H1 (cell line): ENCODE results near the gene TCF7L2. TPM values are rescaled to one million over a fixed set of nuclear protein-coding genes. Genes with fewer than 3 reads are reported as not detected.

ENCODE experiments used
- CTCF ChIA-PET: fragments of 300-600 bp; sonication (Branson Sonifier 250); formaldehyde crosslinking; loops from one replicate; lab custom pipeline; 2021; ENCODE audit not compliant: partially characterized antibody; lab: Charles Lee
- POLR2A ChIA-PET: fragments of 300-600 bp; sonication (Branson Sonifier 250); formaldehyde crosslinking; loops from one replicate; lab custom pipeline; 2021; ENCODE audit warnings: inconsistent platforms; ENCODE audit not compliant: partially characterized antibody; lab: Charles Lee
- DNase-seq, 2 experiments: peaks; one replicate each; pipeline versions ENCODE4 v3.0.0 to v3.0.0-alpha.2; 2010 to 2022; ENCODE audit warnings: low spot score in 2 of 2, low read depth in 1 of 2, mixed read lengths in 1 of 2
- FAIRE-seq: peaks from 2 replicates; lab custom pipeline; 2011; peaks lifted over from hg19 to GRCh38; lab: Jason Lieb, UNC
- H2AFZ ChIP-seq: 2 replicates; pipeline ENCODE4 v1.8.1; 2012; ENCODE audit warnings: low read length, inconsistent platforms
- H2AK5ac ChIP-seq: 2 replicates; pipeline ENCODE4 v1.6.1; 2013; ENCODE audit warnings: low read depth, low read length
- H2BK120ac ChIP-seq: replicated peaks from 2 replicates; pipeline ENCODE3; 2013; ENCODE audit warnings: low read depth, low read length, inconsistent platforms
- H2BK12ac ChIP-seq: 2 replicates; pipeline ENCODE4 v1.6.1; 2013; ENCODE audit warnings: low read depth, low read length
- H2BK15ac ChIP-seq: 2 replicates; pipeline ENCODE4 v1.6.1; 2013; ENCODE audit warnings: low read length
- H2BK20ac ChIP-seq: 2 replicates; pipeline ENCODE4 v1.6.1; 2013; ENCODE audit warnings: low read length
- H2BK5ac ChIP-seq: 2 replicates; pipeline ENCODE4 v1.6.1; 2013; ENCODE audit warnings: low read depth, low read length
- H3K14ac ChIP-seq: 2 replicates; pipeline ENCODE4 v1.6.1; 2013; ENCODE audit warnings: inconsistent platforms; ENCODE audit not compliant: insufficient read length
- H3K18ac ChIP-seq: 2 replicates; pipeline ENCODE4 v1.6.1; 2013; ENCODE audit warnings: low read length; ENCODE audit errors: extremely low read depth
- H3K23ac ChIP-seq: 2 replicates; pipeline ENCODE4 v1.6.1; 2013; ENCODE audit warnings: inconsistent platforms; ENCODE audit not compliant: insufficient read length
- H3K23me2 ChIP-seq: 2 replicates; pipeline ENCODE4 v1.6.1; 2013; ENCODE audit warnings: low read depth, low read length
- H3K27ac ChIP-seq: 2 replicates; pipeline ENCODE4 v1.6.1; 2011; ENCODE audit warnings: low read depth, low read length, inconsistent platforms
- H3K27me3 ChIP-seq, 4 experiments: replicated peaks in 1 of 4; 1 replicate in 1 of 4; 2 replicates in 3 of 4; pipeline versions ENCODE4 v1.6.1 to v1.8.1; 2011 to 2013; ENCODE audit warnings: low read length in 3 of 4, mild to moderate bottlenecking in 3 of 4, inconsistent platforms in 2 of 4, mixed read lengths in 2 of 4, moderate library complexity in 1 of 4; ENCODE audit not compliant: control insufficient read depth in 3 of 4, insufficient read depth in 3 of 4; ENCODE audit errors: extremely low read depth in 1 of 4
- H3K36me3 ChIP-seq, 4 experiments: 2 replicates each; pipeline versions ENCODE4 v1.6.1 to v1.8.1; 2011 to 2013; ENCODE audit warnings: mild to moderate bottlenecking in 4 of 4, low read length in 3 of 4, moderate library complexity in 2 of 4, control low read depth in 1 of 4, inconsistent platforms in 1 of 4; ENCODE audit not compliant: insufficient read depth in 4 of 4, control insufficient read depth in 2 of 4
- H3K4ac ChIP-seq: replicated peaks from 2 replicates; pipeline ENCODE3; 2013; ENCODE audit warnings: low read length, low read depth, mixed read lengths, inconsistent platforms; ENCODE audit not compliant: insufficient read length
- H3K4me1 ChIP-seq, 4 experiments: replicated peaks in 1 of 4; 1 replicate in 1 of 4; 2 replicates in 3 of 4; pipeline versions ENCODE4 v1.6.1 to v1.8.1; 2011 to 2013; ENCODE audit warnings: low read length in 3 of 4, inconsistent platforms in 2 of 4, mixed read lengths in 1 of 4; ENCODE audit not compliant: insufficient read depth in 4 of 4, control insufficient read depth in 3 of 4
- H3K4me2 ChIP-seq, 2 experiments: 2 replicates each; pipeline versions ENCODE4 v1.6.1 to v1.8.1; 2011 to 2013; ENCODE audit warnings: low read depth in 2 of 2, low read length in 2 of 2, control low read depth in 1 of 2, inconsistent platforms in 1 of 2, mild to moderate bottlenecking in 1 of 2; ENCODE audit not compliant: insufficient read depth in 1 of 2
- H3K4me3 ChIP-seq, 4 experiments: fragments of 200-600, 300-600 bp in 1 of 4; sonication (generic), shearing (Covaris generic), sonication (Bioruptor Twin) in 1 of 4; 2 replicates each; pipeline versions ENCODE4 v1.5.1 to v1.8.1; 2011 to 2016; ENCODE audit warnings: low read length in 4 of 4, low read depth in 3 of 4, control low read depth in 2 of 4, inconsistent platforms in 2 of 4, mild to moderate bottlenecking in 2 of 4, mixed read lengths in 1 of 4, moderate library complexity in 1 of 4; ENCODE audit not compliant: insufficient read depth in 2 of 4; ENCODE audit errors: extremely low read depth in 1 of 4
- H3K56ac ChIP-seq: replicated peaks from 2 replicates; pipeline ENCODE3; 2013; ENCODE audit warnings: low read depth, mild to moderate bottlenecking, mixed read lengths, low read length, inconsistent platforms; ENCODE audit not compliant: insufficient read length
- H3K79me1 ChIP-seq: 2 replicates; pipeline ENCODE4 v1.6.1; 2013; ENCODE audit warnings: low read depth, low read length, control low read depth
- H3K79me2 ChIP-seq, 2 experiments: 2 replicates each; pipeline versions ENCODE4 v1.6.1 to v1.8.1; 2012 to 2013; ENCODE audit warnings: low read length in 2 of 2, mild to moderate bottlenecking in 2 of 2, inconsistent platforms in 1 of 2; ENCODE audit not compliant: insufficient read depth in 2 of 2, control insufficient read depth in 1 of 2
- H3K9ac ChIP-seq, 4 experiments: replicated peaks in 1 of 4; 1 replicate in 1 of 4; 2 replicates in 3 of 4; pipeline versions ENCODE4 v1.6.1 to v1.8.1; 2011 to 2013; ENCODE audit warnings: low read depth in 3 of 4, low read length in 3 of 4, control low read depth in 2 of 4, mild to moderate bottlenecking in 2 of 4, moderate library complexity in 2 of 4, inconsistent platforms in 1 of 4; ENCODE audit errors: extremely low read depth in 1 of 4
- H3K9me3 ChIP-seq, 2 experiments: 2 replicates each; pipeline versions ENCODE4 v1.6.1 to v1.8.1; 2012 to 2013; ENCODE audit warnings: mild to moderate bottlenecking in 2 of 2, moderate library complexity in 2 of 2, control low read depth in 1 of 2, inconsistent platforms in 1 of 2, low read depth in 1 of 2, low read length in 1 of 2, mixed read lengths in 1 of 2; ENCODE audit not compliant: insufficient read depth in 2 of 2
- H4K20me1 ChIP-seq, 2 experiments: replicated peaks in 1 of 2; 2 replicates each; pipeline versions ENCODE3 to v1.8.1; 2011 to 2013; ENCODE audit warnings: inconsistent platforms in 2 of 2, low read length in 2 of 2, mild to moderate bottlenecking in 1 of 2; ENCODE audit not compliant: insufficient read depth in 2 of 2, control insufficient read depth in 1 of 2
- H4K5ac ChIP-seq: 2 replicates; pipeline ENCODE4 v1.6.1; 2013; ENCODE audit warnings: low read length, low read depth, mixed read lengths, inconsistent platforms; ENCODE audit not compliant: insufficient read length
- H4K8ac ChIP-seq: 2 replicates; pipeline ENCODE4 v1.8.0; 2013; ENCODE audit warnings: mild to moderate bottlenecking, moderate library complexity, low read length, inconsistent platforms; ENCODE audit not compliant: insufficient read depth; ENCODE audit errors: extremely low read depth
- H4K91ac ChIP-seq: replicated peaks from 2 replicates; pipeline ENCODE3; 2013; ENCODE audit warnings: low read length, mixed read lengths, inconsistent platforms; ENCODE audit not compliant: insufficient read length
- BCL11A ChIP-seq, 2 experiments: IDR thresholded peaks; one replicate each; pipeline ENCODE4 v1.6.1; 2011; ENCODE audit warnings: low read depth in 2 of 2, low read length in 2 of 2, mild to moderate bottlenecking in 2 of 2
- CREB1 ChIP-seq: IDR thresholded peaks from 2 replicates; pipeline ENCODE4 v1.6.1; 2012; ENCODE audit warnings: inconsistent platforms
- CTBP2 ChIP-seq: IDR thresholded peaks from 2 replicates; pipeline ENCODE4 v1.7.0; 2011; ENCODE audit warnings: borderline replicate concordance, mild to moderate bottlenecking, moderate library complexity, mixed read lengths, low read length; ENCODE audit not compliant: insufficient read depth, insufficient read length
- E2F6 ChIP-seq: IDR thresholded peaks from 2 replicates; pipeline ENCODE4 v1.6.1; 2012; ENCODE audit warnings: inconsistent platforms
- EGR1 ChIP-seq: IDR thresholded peaks from 2 replicates; pipeline ENCODE4 v1.6.1; 2011; ENCODE audit warnings: low read depth, low read length, borderline replicate concordance
- GTF2F1 ChIP-seq: IDR thresholded peaks from 2 replicates; pipeline ENCODE4 v1.6.1; 2012; ENCODE audit warnings: low read depth, low read length, improper control_type of control experiment, borderline replicate concordance
- KDM1A ChIP-seq: fragments of 200-600, 300-600 bp; sonication (generic); IDR thresholded peaks from 2 replicates; pipeline ENCODE4 v1.7.1; 2016; ENCODE audit warnings: mild to moderate bottlenecking, low read length, borderline replicate concordance
- KDM5A ChIP-seq: fragments of 200-600 bp; IDR thresholded peaks from 2 replicates; pipeline ENCODE4 v1.7.1; 2012; ENCODE audit warnings: mild to moderate bottlenecking, low read length, inconsistent platforms, mixed read lengths
- POU5F1 ChIP-seq: IDR thresholded peaks from 2 replicates; pipeline ENCODE4 v1.6.1; 2011; ENCODE audit warnings: low read depth, mild to moderate bottlenecking, low read length, moderate library complexity
- RAD21 ChIP-seq, 2 experiments: IDR thresholded peaks in 1 of 2; conservative IDR thresholded peaks in 1 of 2; 2 replicates each; pipeline ENCODE4 v1.6.1; 2011; ENCODE audit warnings: low read depth in 2 of 2, low read length in 2 of 2, improper control_type of control experiment in 1 of 2, inconsistent platforms in 1 of 2, mild to moderate bottlenecking in 1 of 2, moderate library complexity in 1 of 2
- RBBP5 ChIP-seq: IDR thresholded peaks from 2 replicates; pipeline ENCODE4 v1.7.1; 2012; ENCODE audit warnings: low read depth, mild to moderate bottlenecking, inconsistent platforms, low read length, moderate library complexity, borderline replicate concordance
- SP1 ChIP-seq: IDR thresholded peaks from 2 replicates; pipeline ENCODE4 v1.6.1; 2011; ENCODE audit warnings: low read depth, low read length
- SUZ12 ChIP-seq: fragments of 200-600 bp; sonication (generic); IDR thresholded peaks from 2 replicates; pipeline ENCODE4 v1.6.1; 2012; ENCODE audit warnings: mild to moderate bottlenecking, inconsistent platforms, low read length, moderate library complexity, mixed read lengths
- WGBS, 2 experiments: shearing (Covaris generic) in 1 of 2; methylation state at CpG; one replicate each; pipeline versions ENCODE4 v1.1.6 to v1.1.7; 2013 to 2015; ENCODE audit warnings: low lambda C conversion rate in 2 of 2, mixed read lengths in 2 of 2, inconsistent platforms in 1 of 2, low coverage in 1 of 2, missing lambda C conversion rate in 1 of 2; ENCODE audit not compliant: insufficient replicate concordance in 2 of 2, insufficient coverage in 1 of 2, insufficient read length in 1 of 2; ENCODE audit errors: extremely low coverage in 1 of 2, missing lambda C conversion rate in 1 of 2; 5-methylcytosine and 5-hydroxymethylcytosine counted together
- polyA plus RNA-seq, 7 experiments: library from polyadenylated mRNA; depleted of rRNA in 3 of 7; stranded (reverse) in 5 of 7; unstranded in 2 of 7; fragments of >200 nt in 5 of 7; fragments of 200-250 nt in 2 of 7; gene quantifications; 1 replicate in 5 of 7; 2 replicates in 1 of 7; 4 replicates in 1 of 7; pipeline versions ENCODE4 v1.2.1 to v1.2.3, GENCODE V29; 2011 to 2013; ENCODE audit warnings: missing spikeins in 2 of 7, mixed read lengths in 2 of 7
- total RNA-seq: library from RNA; stranded (reverse); fragmentation: NEBNext Ultra II Directional; extraction: Animal tissue kit (Norgen Biotek cat#: 25700); gene quantifications from 2 replicates; pipeline ENCODE4 v1.2.1, GENCODE V29; 2021

The TCF7L2 gene
- total and polyA plus RNA-seq, 2 of the 8 experiments (the other 6 are each of a cell fraction or from before 2014, with no cell fraction given): 33.9 to 67.3 TPM

DNA sequence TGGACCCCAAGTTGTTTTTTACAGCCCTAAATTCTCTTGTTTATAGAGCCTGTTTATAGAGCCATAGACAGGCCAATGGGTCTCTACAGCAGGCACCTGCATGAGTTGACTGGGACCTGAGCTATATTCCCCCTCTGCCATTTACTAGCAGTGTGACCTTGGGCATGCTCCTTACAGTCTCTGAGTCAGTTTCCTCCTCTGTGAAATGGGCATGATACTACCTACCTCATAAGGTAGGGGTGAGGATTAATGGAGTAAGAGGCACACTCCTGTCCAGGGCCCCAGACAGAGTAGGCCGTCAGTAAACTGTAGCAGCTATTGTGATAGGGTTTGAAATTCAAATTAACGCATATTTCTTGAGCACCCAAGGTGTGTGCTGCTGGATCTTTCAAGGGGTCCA, 138.1 kb downstream of the TCF7L2 start:
- Histone ChIP-seq H3K23ac (no peak overlapping the region), H3K79me2 (peaks cover 8 to 91% of the 10 kb centered on the region in 2 experiments; a peak in 3 of 4 replicates), H3K27ac (no peak overlapping the region), H4K91ac (no peak overlapping the region), H4K5ac (no peak overlapping the region), H3K23me2 (no peaks in the 10 kb centered on the region), H2BK15ac (no peak overlapping the region), H3K27me3 (no peaks in the 10 kb centered on the region), H2BK20ac (no peak overlapping the region), H4K20me1 (peaks cover 1 to 7% of the 10 kb centered on the region in 2 experiments), H3K79me1 (peaks cover 7% of the 10 kb centered on the region), H2AFZ (no peak overlapping the region), H3K4ac (no peak overlapping the region), H2BK5ac (no peak overlapping the region), H3K4me3 (no peak overlapping the region), H3K9me3 (no peaks in the 10 kb centered on the region), H2BK120ac (no peak overlapping the region), H3K56ac (no peak overlapping the region), H2BK12ac (no peak overlapping the region), H4K8ac (no peak overlapping the region), H2AK5ac (no peak overlapping the region), H3K18ac (no peak overlapping the region), H3K9ac (no peak overlapping the region), H3K14ac (no peak overlapping the region), H3K36me3 (peaks cover 0 to 22% (median 11%) of the 10 kb centered on the region in 4 experiments; a peak in 5 of 8 replicates), H3K4me2 (no peak overlapping the region), H3K4me1 (peaks cover 2 to 14% (median 10%) of the 10 kb centered on the region in 4 experiments; a peak in 6 of 7 replicates)
- CTCF ChIA-PET: interaction anchor here (0.6 to 1.7 kb wide), 7 partner anchors 8 to 504 kb away, joined by 3 to 4 read pairs (median 3); no protein-coding TSS in a partner anchor
- 85% methylated on average over 2 of the region's 2 CpGs; no CpG with 5 or more reads in 1 of the 2 experiments for WGBS, 2 experiments
- FAIRE-seq: no peak
- DNase-seq: no peak
- POLR2A ChIA-PET: interaction anchor here (1.1 to 1.7 kb wide), 2 partner anchors 9 to 17 kb away, joined by 3 to 4 read pairs; no protein-coding TSS in a partner anchor
- TF ChIP-seq BCL11A (IDR thresholded peaks at IDR 0.05; ENCODE audit: low read depth in 2 of 2, low read length in 2 of 2) (no peak), CREB1 (no peak), RBBP5 (no peak), SP1 (no peak), SUZ12 (no peak), KDM1A (no peak), KDM5A (no peak), CTBP2 (no peak), POU5F1 (no peak), GTF2F1 (no peak), EGR1 (no peak), RAD21 (IDR thresholded peaks at IDR 0.05 in 1 of 2, conservative IDR thresholded peaks at IDR 0.05 in 1 of 2; ENCODE audit: low read depth in 2 of 2, low read length in 2 of 2) (no peak), E2F6 (no peak)
